Superior temporal gyrus (tissue), 1 donor: ENCODE data around the gene CTNNA1.

Experiments used
- DNase-seq: peaks from one replicate; pipeline ENCODE4 v3.0.0-alpha.2; 2016; ENCODE audit errors: extremely low spot score

CTNNA1 gene

DNA sequence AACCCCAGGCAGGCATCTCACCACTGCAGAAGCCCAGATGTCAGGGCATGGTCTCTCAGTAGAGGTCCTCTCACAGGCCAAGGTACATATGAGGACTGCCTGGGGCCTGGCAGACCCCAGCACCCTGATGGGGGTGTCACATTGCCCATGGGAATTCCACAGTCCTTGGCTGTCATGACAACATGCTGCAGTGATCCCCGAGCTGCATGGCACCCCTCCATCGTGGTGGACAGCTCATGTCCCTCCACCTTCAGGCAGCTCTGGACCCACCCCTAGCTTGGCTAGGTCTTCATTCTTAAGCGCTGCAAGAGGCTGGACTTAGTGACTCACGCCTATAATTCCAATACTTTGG, 196.0 kb downstream of the CTNNA1 start:
- DNase-seq = no peak

- no peak for DNase-seq
Observed at GRCh38 chr5:138949988-138950387, 196.8 kb downstream of the CTNNA1 start.

DNA sequence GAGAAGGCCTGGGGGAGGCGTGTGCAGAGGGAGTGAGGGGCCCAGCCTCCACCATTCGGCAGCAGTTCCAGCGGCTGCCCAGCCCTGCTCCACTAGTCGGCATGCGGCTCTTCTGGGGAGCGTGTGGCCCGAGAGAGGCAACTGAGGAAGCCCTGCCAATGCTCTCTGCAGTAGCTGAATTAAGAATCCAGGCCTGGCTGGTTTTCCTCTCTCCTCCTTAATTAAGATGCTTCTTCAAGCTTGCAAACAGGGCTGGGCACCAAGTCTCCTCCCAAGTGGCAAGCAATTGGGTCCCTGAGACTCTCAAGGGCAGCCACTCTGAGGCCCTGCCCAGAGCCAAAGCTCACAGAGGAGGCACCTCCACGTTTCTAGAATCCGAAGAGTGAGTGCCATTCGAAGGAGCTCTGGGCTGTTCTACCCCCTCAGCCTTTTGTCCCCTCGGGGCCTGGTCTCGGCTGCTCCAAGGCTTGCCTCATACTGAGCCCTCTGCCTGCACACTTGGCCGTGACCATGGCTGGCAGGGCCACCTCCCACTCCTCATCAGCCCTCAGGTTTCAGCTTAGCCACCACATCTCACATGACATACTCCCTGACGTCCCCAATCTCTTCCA, 197.3 kb downstream of the CTNNA1 start:
- DNase-seq = peak; percentile 62

DNA sequence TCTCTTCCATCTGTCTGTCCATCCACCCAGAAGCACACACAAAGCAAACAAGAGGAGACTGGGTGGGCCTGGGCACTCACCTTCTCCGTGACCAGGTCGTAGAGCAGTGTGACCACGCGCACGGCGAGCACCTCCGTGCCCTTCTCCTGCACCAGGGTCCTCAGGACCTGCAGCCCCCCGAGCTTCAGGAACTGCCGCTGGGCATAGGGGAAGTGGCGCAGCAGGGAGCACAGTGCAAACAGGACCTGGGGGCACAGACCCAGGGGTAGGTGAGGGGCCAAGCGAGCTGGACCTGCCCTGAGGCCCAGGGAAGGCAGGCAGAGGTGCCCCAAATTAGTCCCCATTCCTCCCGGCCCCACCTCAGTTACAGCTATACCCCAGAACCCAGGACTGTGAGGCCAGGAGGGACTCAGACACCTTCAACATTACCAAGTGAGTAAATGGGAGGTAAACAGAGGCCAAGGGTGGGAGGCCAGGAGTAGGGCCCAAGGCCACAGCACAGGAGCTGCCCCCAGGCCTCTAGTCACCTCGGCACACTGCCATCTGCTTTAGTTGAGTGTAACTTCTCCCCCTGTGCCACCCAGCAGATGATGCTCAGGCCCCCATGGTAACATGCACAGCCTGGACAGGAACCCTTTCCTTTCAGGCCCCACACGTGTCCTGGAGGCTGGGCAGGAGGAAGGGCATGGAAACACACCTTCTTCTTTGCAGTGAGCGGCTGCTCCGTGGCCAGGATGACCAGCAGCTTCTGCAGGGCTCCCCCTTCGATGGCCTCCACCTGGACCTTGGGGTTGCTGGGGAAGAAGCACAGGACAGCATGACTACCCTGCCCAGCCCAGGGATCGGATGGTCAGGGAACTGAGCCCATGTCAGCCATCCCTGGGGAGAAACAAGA, 198.1 kb downstream of the CTNNA1 start:
- DNase-seq = no peak

- DNase-seq = no peak
Observed at GRCh38 chr5:138951986-138952735, 198.9 kb downstream of the CTNNA1 start.

GRCh38 chr5:138952962-138953361, 199.7 kb downstream of the CTNNA1 start:
- peak; percentile 52 for DNase-seq

GRCh38 chr5:138953387-138954256, 200.4 kb downstream of the CTNNA1 start:
- DNase-seq = peak; percentile 91

- peak; percentile 65 for DNase-seq
Observed at GRCh38 chr5:138954257-138955012, 201.2 kb downstream of the CTNNA1 start.

GRCh38 chr5:138955013-138955660, 201.9 kb downstream of the CTNNA1 start:
- peak; percentile 75 for DNase-seq

- no peak for DNase-seq
Observed at GRCh38 chr5:138955671-138956295, 202.6 kb downstream of the CTNNA1 start.

- no peak for DNase-seq
Observed at GRCh38 chr5:138956801-138957200, 203.6 kb downstream of the CTNNA1 start.

- DNase-seq = no peak
Observed at GRCh38 chr5:138960145-138960692, 207.0 kb downstream of the CTNNA1 start.

GRCh38 chr5:138961221-138961620, 208.0 kb downstream of the CTNNA1 start:
- no peak for DNase-seq

DNA sequence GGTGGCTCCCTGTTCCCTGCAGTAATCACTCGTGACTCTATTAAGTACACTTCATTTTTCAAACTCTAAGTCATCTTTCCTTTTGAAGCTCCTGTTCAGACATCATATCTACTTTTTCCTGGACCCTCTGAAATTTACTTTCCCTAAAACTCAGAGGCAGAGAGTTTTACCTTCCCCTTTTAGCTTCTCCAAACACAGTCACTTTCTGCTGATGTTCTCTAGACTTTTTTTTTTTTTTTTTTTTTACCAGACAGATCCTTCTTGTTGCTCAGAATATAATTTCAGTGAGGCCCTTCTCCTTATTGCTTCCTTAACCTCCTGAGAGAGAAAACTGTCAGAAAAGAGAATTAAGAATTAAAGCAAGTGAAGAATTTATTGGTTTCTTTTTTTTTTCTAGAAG, 208.5 kb downstream of the CTNNA1 start:
- no peak for DNase-seq

DNA sequence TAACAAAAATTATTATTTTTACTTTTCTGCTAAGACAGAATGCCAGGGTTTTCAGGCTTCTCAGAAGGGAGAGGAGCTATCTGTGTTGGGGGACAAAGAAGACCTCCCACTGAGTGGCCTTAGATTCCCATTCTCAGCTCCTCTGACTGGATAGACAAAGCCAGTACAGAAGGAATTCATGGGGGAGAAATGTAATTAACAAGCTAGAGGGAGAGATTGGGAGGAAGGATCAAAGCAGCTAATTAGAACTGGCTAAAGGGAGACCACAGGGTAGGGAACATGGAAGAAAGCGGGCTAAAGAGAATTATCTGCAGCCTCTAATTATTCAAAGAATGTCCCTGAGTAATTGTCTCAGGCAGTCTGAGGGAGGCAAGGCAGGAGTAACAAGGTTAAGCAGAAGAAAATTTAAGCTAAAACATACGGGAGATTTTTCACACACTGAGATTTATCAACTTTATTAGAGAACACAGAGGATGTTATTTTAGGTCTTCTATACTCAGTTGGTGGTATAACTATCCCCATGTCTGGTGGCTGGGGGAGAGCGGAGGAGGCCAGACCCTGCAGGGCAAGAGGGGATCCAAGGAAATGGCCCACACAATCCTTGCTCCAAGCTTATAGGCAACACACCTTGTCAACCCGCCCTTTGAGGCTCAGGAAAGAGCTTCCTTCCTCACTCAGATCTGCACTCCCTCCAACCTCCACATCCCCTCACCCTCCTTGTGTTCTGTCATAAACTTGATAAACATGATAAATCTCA, 209.6 kb downstream of the CTNNA1 start:
- no peak for DNase-seq

DNA sequence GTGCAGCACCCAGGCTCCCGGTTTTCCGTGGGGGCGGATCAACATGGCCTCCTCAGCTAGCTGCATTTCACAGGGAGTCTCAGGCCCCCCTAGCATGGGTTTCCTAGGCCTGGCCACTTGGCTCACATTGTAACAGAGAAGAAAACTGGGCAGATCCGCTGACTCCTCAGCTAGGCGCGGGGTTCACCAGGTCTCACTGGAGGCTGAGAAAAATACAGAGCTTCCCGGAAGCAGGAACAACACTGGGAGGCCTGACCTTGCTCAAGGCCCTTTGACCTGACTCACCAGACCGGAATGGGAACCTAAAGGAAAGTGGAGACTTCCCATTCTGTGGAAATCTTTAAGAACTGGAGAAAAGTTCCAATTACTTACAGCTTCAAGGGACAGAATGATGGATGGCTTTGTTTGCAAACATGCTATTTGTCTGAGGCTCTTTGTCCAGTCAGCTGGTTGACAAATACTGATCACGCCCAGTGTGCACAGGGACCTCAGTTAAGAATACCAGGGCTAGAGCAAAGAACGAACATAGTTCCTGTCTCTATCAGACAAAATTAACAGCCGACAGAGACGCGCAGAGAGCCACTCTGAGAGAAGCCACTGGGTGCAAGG, 210.6 kb downstream of the CTNNA1 start:
- DNase-seq = no peak

GRCh38 chr5:138964647-138965201, 211.5 kb downstream of the CTNNA1 start:
- no peak for DNase-seq

GRCh38 chr5:138965626-138966025, 212.4 kb downstream of the CTNNA1 start:
- DNase-seq = no peak
